WERI-Rb-1 (cell line): ENCODE results near the gene KCNH2.

Source experiments
- DNase-seq: peaks from one replicate; pipeline ENCODE4 v3.0.0-alpha.2; 2020
- H3K27ac ChIP-seq: fragments of 250-450 bp; sonication (Bioruptor Pico); 2 replicates; pipeline ENCODE4 v1.5.1; 2020; ENCODE audit warnings: mild to moderate bottlenecking, moderate library complexity
- H3K27me3 ChIP-seq: fragments of 250-450 bp; sonication (Bioruptor Pico); 2 replicates; pipeline ENCODE4 v1.5.1; 2021; ENCODE audit warnings: mild to moderate bottlenecking, low read depth, moderate library complexity; ENCODE audit not compliant: insufficient read depth, severe bottlenecking
- H3K36me3 ChIP-seq: fragments of 250-450 bp; sonication (Bioruptor Pico); 2 replicates; pipeline ENCODE4 v1.5.1; 2020; ENCODE audit warnings: mild to moderate bottlenecking, moderate library complexity
- H3K4me3 ChIP-seq: 2 replicates; pipeline ENCODE4 v1.5.1; 2011; ENCODE audit warnings: low read depth, mild to moderate bottlenecking, control low read depth, low read length
- H3K9me3 ChIP-seq: fragments of 250-450 bp; sonication (Bioruptor Pico); 2 replicates; pipeline ENCODE4 v1.5.1; 2021; ENCODE audit warnings: mild to moderate bottlenecking, moderate library complexity; ENCODE audit not compliant: severe bottlenecking
- CTCF ChIP-seq: IDR thresholded peaks from 2 replicates; pipeline ENCODE4 v1.5.1; 2011; ENCODE audit warnings: low read depth, mild to moderate bottlenecking, control low read depth, inconsistent platforms, low read length

The KCNH2 gene

DNA sequence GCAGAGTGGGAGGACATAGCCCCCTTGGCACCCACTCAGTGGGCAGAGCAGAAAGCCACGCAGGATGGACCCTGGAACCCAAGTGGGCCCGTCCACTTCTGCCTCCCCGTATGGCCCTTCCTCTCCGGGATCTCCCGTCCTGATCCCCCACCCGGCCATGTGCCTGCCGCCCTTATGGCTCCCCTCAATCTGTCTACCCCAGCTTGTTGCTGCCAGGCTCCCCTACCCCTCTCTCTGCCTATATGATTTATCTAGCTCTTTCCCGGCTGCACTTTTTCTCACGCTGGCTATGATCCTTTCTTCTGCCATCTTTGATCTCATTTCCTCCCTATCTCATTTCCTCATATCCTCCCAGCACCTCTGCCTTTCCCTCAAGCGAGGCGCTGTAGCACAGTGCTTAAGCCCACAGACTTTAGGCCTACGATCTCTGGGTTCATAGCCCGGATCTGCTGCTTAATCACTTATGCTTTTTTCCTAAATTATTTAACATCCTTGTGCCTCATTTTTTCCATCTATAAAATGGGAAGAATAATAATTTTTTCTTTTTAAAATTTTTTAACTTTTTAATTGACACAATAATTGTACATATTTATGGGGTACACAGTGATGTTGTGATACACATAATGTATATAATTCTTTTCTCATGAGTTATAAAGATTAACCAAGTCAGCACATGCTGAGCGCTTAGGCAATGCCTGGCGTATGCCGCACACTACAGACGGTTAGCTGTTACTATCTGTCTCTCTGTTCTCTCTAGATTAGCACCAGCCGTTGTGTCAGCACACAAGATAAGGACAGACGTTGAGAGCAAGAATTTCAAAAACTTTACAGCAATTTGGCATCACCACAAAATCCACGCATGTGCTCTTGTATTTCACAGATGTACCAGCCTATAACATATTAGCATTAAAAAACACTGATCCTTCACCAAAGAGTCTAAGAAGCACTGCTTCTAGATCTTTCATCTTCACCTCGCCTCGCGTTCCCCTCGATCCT is 18.1 kb downstream of the KCNH2 start:
- Histone ChIP-seq H3K9me3 (no peaks in the 10 kb centered on the region), H3K27ac (no peak overlapping the region), H3K4me3 (no peak overlapping the region), H3K36me3 (peaks cover 4% of the 10 kb centered on the region), H3K27me3 (no peaks in the 10 kb centered on the region)
- no peak for DNase-seq
- TF ChIP-seq CTCF: no peak

- Histone ChIP-seq H3K4me3 (no peak overlapping the region), H3K27me3 (no peaks in the 10 kb centered on the region), H3K27ac (no peak overlapping the region), H3K36me3 (peaks cover 4% of the 10 kb centered on the region), H3K9me3 (no peaks in the 10 kb centered on the region)
- TF ChIP-seq CTCF: no peak
- DNase-seq: no peak
Observed at GRCh38 chr7:150959081-150959480, 19.0 kb downstream of the KCNH2 start.

DNA sequence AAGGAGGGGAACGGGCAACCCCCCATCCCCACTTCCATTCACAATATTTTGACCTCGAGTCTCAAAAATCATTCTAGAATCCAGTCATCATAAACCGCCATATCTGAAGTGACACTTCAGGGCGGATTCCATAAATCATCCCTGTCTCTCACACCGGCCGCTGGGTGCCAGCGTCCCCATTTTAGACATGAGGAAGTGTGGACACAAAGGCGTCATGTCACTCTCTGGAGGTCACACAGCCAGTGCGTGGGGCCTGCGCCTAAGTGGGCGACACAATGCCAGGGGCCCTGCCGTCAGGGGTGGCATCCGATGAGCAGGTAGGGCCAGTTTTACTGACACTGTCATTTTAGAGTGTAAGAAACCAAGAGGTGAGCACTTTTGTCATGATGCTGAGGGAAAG is 19.5 kb downstream of the KCNH2 start:
- Histone ChIP-seq H3K4me3 (no peak overlapping the region), H3K27ac (no peak overlapping the region), H3K9me3 (no peaks in the 10 kb centered on the region), H3K27me3 (no peaks in the 10 kb centered on the region), H3K36me3 (peaks cover 7% of the 10 kb centered on the region)
- DNase-seq: no peak
- no peak for TF ChIP-seq CTCF

DNA sequence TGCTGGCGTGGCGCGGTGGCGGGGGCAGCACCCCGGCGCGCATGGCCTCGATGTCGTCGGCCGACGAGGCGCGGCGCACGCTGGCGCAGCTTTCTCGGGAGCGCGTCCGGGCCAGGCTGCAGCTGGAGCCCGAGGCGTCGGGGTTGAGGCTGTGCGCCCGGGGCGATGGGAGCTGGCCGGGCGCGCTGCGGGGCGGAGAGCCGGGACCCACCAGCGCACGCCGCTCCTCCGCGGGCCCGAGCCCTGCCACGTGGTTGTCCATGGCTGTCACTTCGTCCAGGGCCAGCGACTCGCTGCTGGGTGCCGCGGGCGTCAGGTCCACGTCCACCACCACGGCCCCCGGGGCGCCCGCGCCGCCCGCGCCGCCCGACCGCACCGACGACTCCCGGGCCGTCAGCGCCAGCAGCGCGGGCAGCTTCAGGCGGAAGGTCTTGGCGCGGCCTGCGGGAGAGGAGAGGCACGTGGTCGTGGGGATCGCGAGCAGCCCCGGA is 20.0 kb downstream of the KCNH2 start:
- no peaks in the 10 kb centered on the region for H3K9me3 ChIP-seq
- H3K4me3 ChIP-seq: no peak overlapping the region
- DNase-seq: no peak
- TF ChIP-seq CTCF: no peak
- peaks cover 7% of the 10 kb centered on the region for H3K36me3 ChIP-seq
- H3K27ac ChIP-seq: no peak overlapping the region
- no peaks in the 10 kb centered on the region for H3K27me3 ChIP-seq

- no peak for DNase-seq
- Histone ChIP-seq H3K27ac (no peak overlapping the region), H3K9me3 (no peaks in the 10 kb centered on the region), H3K4me3 (no peak overlapping the region), H3K27me3 (no peaks in the 10 kb centered on the region), H3K36me3 (peaks cover 9% of the 10 kb centered on the region)
- TF ChIP-seq CTCF: peak; percentile 18; the same call in 1 of the 2 replicates
Observed at GRCh38 chr7:150957133-150958020, 20.7 kb downstream of the KCNH2 start.
